HFFc6 (cell line): ENCODE data around the gene NDUFB8. TPM values are rescaled to one million over a fixed set of nuclear protein-coding genes. Genes with fewer than 3 reads are reported as not detected.

ENCODE experiments used
- DNase-seq: peaks from one replicate; pipeline ENCODE4 v3.0.0-alpha.2; 2018
- H3K27ac Mint-ChIP-seq: 2 replicates; pipeline ENCODE4 v1.8.0; 2020; ENCODE audit warnings: mild to moderate bottlenecking, mixed read lengths
- H3K27me3 Mint-ChIP-seq: 2 replicates; pipeline ENCODE4 v1.8.0; 2021; ENCODE audit warnings: mild to moderate bottlenecking, moderate library complexity, mixed read lengths; ENCODE audit not compliant: insufficient read depth
- H3K36me3 Mint-ChIP-seq: 2 replicates; pipeline ENCODE4 v1.8.0; 2021; ENCODE audit warnings: low read depth, mixed read lengths
- H3K4me1 Mint-ChIP-seq: 2 replicates; pipeline ENCODE4 v1.8.0; 2020; ENCODE audit warnings: low read depth, mixed read lengths
- H3K4me3 Mint-ChIP-seq: 2 replicates; pipeline ENCODE4 v1.8.0; 2020; ENCODE audit warnings: mild to moderate bottlenecking, moderate library complexity, mixed read lengths
- H3K9me3 Mint-ChIP-seq: 2 replicates; pipeline ENCODE4 v1.8.0; 2020; ENCODE audit warnings: mild to moderate bottlenecking, mixed read lengths
- CTCF ChIP-seq: fragments of 200-600 bp; sonication (generic); IDR thresholded peaks from 2 replicates; pipeline ENCODE4 v1.5.0; 2021; ENCODE audit warnings: antibody characterized with exemption, mild to moderate bottlenecking
- total RNA-seq, 6 experiments: library from RNA; stranded (reverse); fragmentation: NEBNext Ultra II Directional; extraction: Animal tissue kit (Norgen Biotek cat#: 25700); gene quantifications; 2 replicates in 1 of 6; 3 replicates in 5 of 6; pipeline ENCODE4 v1.2.3, GENCODE V29; 2021

NDUFB8 gene
- total RNA-seq, 6 experiments from 2014 or later: 167 to 222 (median 198) TPM

- peak overlapping the region; percentile 94 for H3K27ac Mint-ChIP-seq
- no peak for TF ChIP-seq CTCF
- H3K4me1 Mint-ChIP-seq: peaks cover 16% of the 10 kb centered on the region
- peaks cover 13% of the 10 kb centered on the region; the same call in 1 of the 2 replicates for H3K36me3 Mint-ChIP-seq
- H3K4me3 Mint-ChIP-seq: peak overlapping the region; percentile 98
- no peaks in the 10 kb centered on the region for H3K27me3 Mint-ChIP-seq
- no peaks in the 10 kb centered on the region for H3K9me3 Mint-ChIP-seq
- no peak for DNase-seq
Observed at GRCh38 chr10:100528123-100528886, 1.4 kb downstream of the NDUFB8 start.

- Mint-ChIP-seq H3K27me3 (no peaks in the 10 kb centered on the region), H3K27ac (no peak overlapping the region), H3K9me3 (no peaks in the 10 kb centered on the region), H3K36me3 (peaks cover 13% of the 10 kb centered on the region; the same call in 1 of the 2 replicates), H3K4me3 (no peak overlapping the region), H3K4me1 (peaks cover 36% of the 10 kb centered on the region)
- no peak for DNase-seq
- TF ChIP-seq CTCF: peak; percentile 37
Observed at GRCh38 chr10:100524638-100525037, 5.0 kb downstream of the NDUFB8 start.

- Mint-ChIP-seq H3K27ac (no peak overlapping the region), H3K9me3 (no peaks in the 10 kb centered on the region), H3K36me3 (peaks cover 13% of the 10 kb centered on the region; the same call in 1 of the 2 replicates), H3K27me3 (no peaks in the 10 kb centered on the region), H3K4me1 (peaks cover 38% of the 10 kb centered on the region), H3K4me3 (no peak overlapping the region)
- TF ChIP-seq CTCF: no peak
- DNase-seq: no peak
Observed at GRCh38 chr10:100524206-100524605, 5.5 kb downstream of the NDUFB8 start.

GRCh38 chr10:100522945-100523344, 6.7 kb downstream of the NDUFB8 start:
- no peak overlapping the region for H3K4me3 Mint-ChIP-seq
- H3K36me3 Mint-ChIP-seq: peaks cover 13% of the 10 kb centered on the region; the same call in 1 of the 2 replicates
- no peak for TF ChIP-seq CTCF
- no peaks in the 10 kb centered on the region for H3K9me3 Mint-ChIP-seq
- H3K4me1 Mint-ChIP-seq: peaks cover 36% of the 10 kb centered on the region
- no peak overlapping the region for H3K27ac Mint-ChIP-seq
- peaks cover under 1% of the 10 kb centered on the region; the same call in 1 of the 2 replicates for H3K27me3 Mint-ChIP-seq
- no peak for DNase-seq

GRCh38 chr10:100522107-100522801, 7.4 kb downstream of the NDUFB8 start:
- DNase-seq: no peak
- no peak overlapping the region for H3K4me3 Mint-ChIP-seq

More at GRCh38 chr10:100522107-100522801, 7.4 kb downstream of the NDUFB8 start:
- Mint-ChIP-seq H3K4me1 (peaks cover 36% of the 10 kb centered on the region), H3K36me3 (peaks cover 13% of the 10 kb centered on the region; the same call in 1 of the 2 replicates), H3K27me3 (peaks cover 2% of the 10 kb centered on the region; the same call in 1 of the 2 replicates), H3K9me3 (no peaks in the 10 kb centered on the region), H3K27ac (no peak overlapping the region)
- no peak for TF ChIP-seq CTCF
